K562 (cell line): ENCODE results near the gene ARHGEF7. TPM values are rescaled to one million over a fixed set of nuclear protein-coding genes. Genes with fewer than 3 reads are reported as not detected.

ENCODE experiments used
- ATAC-seq: fragments of 200-7000 bp; cut with Tn5 transposase; 3 replicates; pipeline ENCODE4 v1.9.1; 2020; ENCODE audit warnings: moderate library complexity
- BruUV-seq: library from RNA; stranded (reverse); fragments of 400-500 nt; replicated peaks from 2 replicates; lab custom pipeline; 2021; lab: Mats Ljungman, UMichigan
- CTCF ChIA-PET: fragments of 300-600 bp; formaldehyde crosslinking; extraction: SDS; loops from one replicate; lab custom pipeline; 2021; ENCODE audit warnings: low intra/inter-chr PET ratio; lab: Yijun Ruan, JAX
- POLR2A ChIA-PET: fragments of 300-600, 350-650 bp; sonication (Branson Sonifier 250); formaldehyde crosslinking; extraction: SDS; loops from one replicate; lab custom pipeline; 2021; ENCODE audit warnings: antibody characterized with exemption, inconsistent platforms; lab: Yijun Ruan, JAX
- DNase-seq, 4 experiments: peaks; one replicate each; pipeline versions ENCODE4 v3.0.0 to v3.0.0-alpha.2; 2011 to 2018; ENCODE audit warnings: low spot score in 3 of 4, mixed read lengths in 3 of 4; ENCODE audit errors: extremely low read depth in 1 of 4
- FAIRE-seq: peaks from 2 replicates; lab custom pipeline; 2011; peaks lifted over from hg19 to GRCh38; lab: Jason Lieb, UNC
- H2AFZ ChIP-seq: 2 replicates; pipeline ENCODE4 v1.6.0; 2011; ENCODE audit warnings: low read depth, low read length, control low read depth, inconsistent platforms
- H3K27ac ChIP-seq: fragments of 200-600 bp; 3 replicates; pipeline ENCODE4 v1.8.0; 2011; ENCODE audit warnings: low read depth, mild to moderate bottlenecking, control low read depth, inconsistent platforms, low read length, moderate library complexity, mixed read lengths; ENCODE audit errors: extremely low read depth
- H3K27me3 ChIP-seq, 2 experiments: fragments of 300-600 bp in 1 of 2; 2 replicates in 1 of 2; 3 replicates in 1 of 2; pipeline versions ENCODE4 v1.6.0 to v1.8.0; 2011; ENCODE audit warnings: inconsistent platforms in 2 of 2, low read length in 2 of 2, mild to moderate bottlenecking in 1 of 2, mixed read lengths in 1 of 2, moderate library complexity in 1 of 2; ENCODE audit not compliant: control insufficient read depth in 2 of 2, insufficient read depth in 2 of 2
- H3K36me3 ChIP-seq: fragments of 300-600 bp; 3 replicates; pipeline ENCODE4 v1.8.0; 2011; ENCODE audit warnings: mild to moderate bottlenecking, low read length, inconsistent platforms; ENCODE audit not compliant: control insufficient read depth, insufficient read depth
- H3K4me1 ChIP-seq, 2 experiments: fragments of 200-600 bp in 1 of 2; replicated peaks in 1 of 2; 2 replicates in 1 of 2; 3 replicates in 1 of 2; pipeline versions ENCODE4 v1.5.1 to v1.8.0; 2011; ENCODE audit warnings: inconsistent platforms in 2 of 2, low read length in 2 of 2, mild to moderate bottlenecking in 1 of 2, mixed read lengths in 1 of 2, moderate library complexity in 1 of 2; ENCODE audit not compliant: control insufficient read depth in 2 of 2, insufficient read depth in 2 of 2
- H3K4me2 ChIP-seq: 2 replicates; pipeline ENCODE4 v1.6.1; 2011; ENCODE audit warnings: low read length, control low read depth, inconsistent platforms, mixed read lengths; ENCODE audit not compliant: insufficient read depth
- H3K4me3 ChIP-seq: fragments of 200-600 bp; sonication (generic), shearing (Covaris generic); 2 replicates; pipeline ENCODE4 v1.5.1; 2016; ENCODE audit warnings: control low read depth, inconsistent platforms
- H3K79me2 ChIP-seq: fragments of 200-600 bp; 3 replicates; pipeline ENCODE4 v1.8.0; 2011; ENCODE audit warnings: low read length, inconsistent platforms; ENCODE audit not compliant: control insufficient read depth, insufficient read depth
- H3K9ac ChIP-seq, 2 experiments: 2 replicates each; pipeline versions ENCODE4 v1.6.0 to v1.6.1; 2011; ENCODE audit warnings: low read depth in 2 of 2, low read length in 2 of 2, control low read depth in 1 of 2, inconsistent platforms in 1 of 2, mild to moderate bottlenecking in 1 of 2, mixed read lengths in 1 of 2; ENCODE audit not compliant: insufficient read depth in 1 of 2
- H3K9me1 ChIP-seq: one replicate; pipeline ENCODE4 v1.6.0; 2011; ENCODE audit warnings: inconsistent platforms, mild to moderate bottlenecking, low read length, moderate library complexity; ENCODE audit not compliant: control insufficient read depth, insufficient read depth
- H3K9me3 ChIP-seq: replicated peaks from 2 replicates; pipeline ENCODE4 v1.5.1; 2011; ENCODE audit warnings: low read depth, low read length, inconsistent platforms; ENCODE audit not compliant: control insufficient read depth, insufficient read depth
- H4K20me1 ChIP-seq: replicated peaks from 2 replicates; pipeline ENCODE4 v1.6.1; 2011; ENCODE audit warnings: low read length, inconsistent platforms, mixed read lengths; ENCODE audit not compliant: control insufficient read depth, insufficient read depth
- CEBPB ChIP-seq: fragments of 450-650 bp; IDR thresholded peaks from 2 replicates; pipeline ENCODE4 v1.6.1; 2016; ENCODE audit warnings: missing genetic modification characterization, missing compliant biosample characterization
- DEAF1 ChIP-seq: fragments of 450-650 bp; formaldehyde crosslinking; IDR thresholded peaks from 2 replicates; pipeline ENCODE4 v1.4.0; 2020; ENCODE audit warnings: mild to moderate bottlenecking, moderate library complexity
- KDM2B ChIP-seq: fragments of 250-450 bp; sonication (Bioruptor Pico); IDR thresholded peaks from 2 replicates; pipeline ENCODE4 v1.8.0; 2021; ENCODE audit warnings: mild to moderate bottlenecking, moderate library complexity
- LEF1 ChIP-seq: fragments of 450-650 bp; IDR thresholded peaks from 2 replicates; pipeline ENCODE4 v1.6.1; 2016; ENCODE audit warnings: mild to moderate bottlenecking
- SREBF1 ChIP-seq: fragments of 150-350 bp; IDR thresholded peaks from 2 replicates; pipeline ENCODE4 v1.6.1; 2014; ENCODE audit warnings: antibody characterized with exemption, low read depth, low read length, borderline replicate concordance
- U2AF1 ChIP-seq: fragments of 200-400 bp; formaldehyde crosslinking; optimal IDR thresholded peaks from 2 replicates; pipeline ENCODE3; 2017; ENCODE audit warnings: mild to moderate bottlenecking, low read depth, low read length, moderate library complexity
- ZFP36 ChIP-seq: fragments of 150-350 bp; IDR thresholded peaks from 2 replicates; pipeline ENCODE4 v1.6.1; 2018; ENCODE audit warnings: low read length, low read depth; ENCODE audit not compliant: partially characterized antibody
- WGBS: fragments of 100-300 bp; shearing (Covaris generic); methylation state at CpG from one replicate; pipeline ENCODE4 v1.1.6; 2016; ENCODE audit warnings: low coverage, mixed read lengths; ENCODE audit not compliant: insufficient coverage; ENCODE audit errors: missing lambda C conversion rate; 5-methylcytosine and 5-hydroxymethylcytosine counted together
- in situ Hi-C: fragments of 300-500 bp; cut with MboI; formaldehyde crosslinking; loops from 4 replicates; pipeline ENCODE4 v1.15.0; 2018; ENCODE audit warnings: inconsistent platforms, mixed read lengths
- intact Hi-C: fragments of 100-400 bp; cut with micrococcal nuclease; formaldehyde crosslinking; loops from 2 replicates; pipeline ENCODE4 v1.14.2; 2022
- polyA plus RNA-seq, 8 experiments: library from polyadenylated mRNA; depleted of rRNA in 4 of 8; stranded (reverse) in 5 of 8; unstranded in 3 of 8; fragments of >200 nt; fragmentation: Nextera tagmentation in 2 of 8; fragmentation: Illumina TruSeq in 1 of 8; extraction: Ambion mirVana in 2 of 8; extraction: Trizol in 1 of 8; gene quantifications; 2 replicates each; pipeline versions ENCODE4 v1.2.1 to v1.2.3, GENCODE V29; 2011 to 2014; ENCODE audit warnings: inconsistent platforms in 1 of 8, missing spikeins in 1 of 8
- total RNA-seq, 7 experiments: library from RNA; depleted of rRNA in 6 of 7; stranded (reverse); fragments of >200 nt in 6 of 7; fragmentation: Illumina TruSeq in 2 of 7; extraction: Trizol in 2 of 7; gene quantifications; 2 replicates each; pipeline versions ENCODE4 v1.2.1 to v1.2.3, GENCODE V29; 2011 to 2021; ENCODE audit warnings: low replicate concordance in 1 of 7

ARHGEF7 gene
- total and polyA plus RNA-seq, 9 of the 15 experiments (the other 6 are each of a cell fraction or from before 2014, with no cell fraction given) = 2.1 to 26.8 (median 17.5) TPM

GRCh38 chr13:111201304-111201940, 86.3 kb downstream of the ARHGEF7 start:
- Histone ChIP-seq H3K9ac (no peak overlapping the region), H3K9me3 (no peaks in the 10 kb centered on the region), H3K36me3 (no peaks in the 10 kb centered on the region), H3K79me2 (peaks cover 37% of the 10 kb centered on the region), H4K20me1 (peaks cover 14% of the 10 kb centered on the region), H2AFZ (no peak overlapping the region), H3K4me2 (no peak overlapping the region), H3K9me1 (no peaks in the 10 kb centered on the region), H3K4me1 (peaks cover 2 to 5% of the 10 kb centered on the region in 2 experiments; a peak in 2 of 5 replicates), H3K27ac (no peak overlapping the region), H3K27me3 (no peaks in the 10 kb centered on the region), H3K4me3 (no peak overlapping the region)
- intact Hi-C loops (no loop called here), in situ Hi-C loops (no loop called here)
- POLR2A ChIA-PET = interaction anchor here (0.7 kb wide), 1 partner anchor 48 kb away, joined by 3 read pairs; no protein-coding TSS in a partner anchor
- FAIRE-seq = no peak
- 74% methylated on average over 5 of the region's 8 CpGs for WGBS
- BruUV-seq = no TSS peak
- no peak for DNase-seq
- no peak for ATAC-seq
- TF ChIP-seq CEBPB (tag) = no peak
- no peak for TF ChIP-seq KDM2B (CRISPR knock-in tag)
- no peak for TF ChIP-seq LEF1
- TF ChIP-seq SREBF1 = no peak
- no peak for TF ChIP-seq U2AF1
- TF ChIP-seq ZFP36 = no peak
- TF ChIP-seq DEAF1 (CRISPR knock-in tag) = no peak
- CTCF ChIA-PET = no interaction called here
